GM12864 (cell line): ENCODE measurements around the gene TRIM71.
"Not testable (repeated sequence)": the region's sequence is repeated elsewhere in the genome, so short reads cannot be mapped to it uniquely, and the experiment has no call there.

Experiments used
- DNase-seq: peaks from one replicate; pipeline ENCODE4 v3.0.0-alpha.2; 2011; ENCODE audit warnings: low read depth
- H3K4me3 ChIP-seq: 2 replicates; pipeline ENCODE4 v1.5.1; 2011; ENCODE audit warnings: mild to moderate bottlenecking, low read depth, low read length, control low read depth
- TF ChIP-seq, protein P1 (sequence below): IDR thresholded peaks from 2 replicates; pipeline ENCODE4 v1.5.1; 2011; ENCODE audit warnings: low read depth, mild to moderate bottlenecking, moderate library complexity, low read length, control low read depth, inconsistent platforms; ENCODE audit errors: missing control alignments

Gene TRIM71

DNA sequence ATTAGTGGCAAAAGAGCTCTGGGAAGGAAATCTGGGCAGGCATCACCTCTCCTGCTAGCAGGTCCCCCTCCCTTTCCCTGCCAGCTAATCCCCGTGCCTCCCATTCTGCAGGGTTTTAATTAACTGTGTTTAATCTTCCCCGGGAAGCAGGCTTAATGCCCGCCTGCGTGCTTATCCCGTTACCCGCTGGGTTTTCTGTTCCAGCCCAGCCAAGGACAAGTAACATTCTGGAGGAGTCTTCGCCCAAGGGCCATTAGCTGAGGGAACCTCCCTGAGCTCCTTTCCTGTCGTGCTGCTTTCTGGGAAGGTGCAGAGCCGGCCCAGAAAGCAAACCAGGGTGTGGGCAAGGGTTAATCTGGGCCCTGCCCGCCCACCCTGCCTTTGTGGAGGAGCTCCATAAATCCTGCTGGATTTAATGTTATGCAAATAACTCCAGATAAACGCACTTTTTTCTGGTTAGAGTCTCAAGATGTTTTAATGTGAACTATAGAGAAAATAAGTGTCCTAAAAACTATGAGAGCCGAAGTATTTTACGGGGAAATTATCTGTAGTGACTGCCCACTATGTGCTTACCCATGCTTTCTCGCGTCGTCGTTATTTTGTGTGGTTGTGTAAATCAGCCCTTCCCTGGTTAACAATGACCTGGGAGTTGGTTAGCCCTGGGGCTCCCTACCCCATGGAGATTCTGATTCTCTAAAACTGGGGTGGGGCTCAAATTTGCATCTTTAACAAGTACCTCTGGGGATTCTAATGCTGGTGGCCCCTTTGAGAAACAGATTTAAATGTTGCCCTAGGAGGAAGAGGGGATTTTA is 25.9 kb downstream of the TRIM71 start:
- TF ChIP-seq, protein P1, sequence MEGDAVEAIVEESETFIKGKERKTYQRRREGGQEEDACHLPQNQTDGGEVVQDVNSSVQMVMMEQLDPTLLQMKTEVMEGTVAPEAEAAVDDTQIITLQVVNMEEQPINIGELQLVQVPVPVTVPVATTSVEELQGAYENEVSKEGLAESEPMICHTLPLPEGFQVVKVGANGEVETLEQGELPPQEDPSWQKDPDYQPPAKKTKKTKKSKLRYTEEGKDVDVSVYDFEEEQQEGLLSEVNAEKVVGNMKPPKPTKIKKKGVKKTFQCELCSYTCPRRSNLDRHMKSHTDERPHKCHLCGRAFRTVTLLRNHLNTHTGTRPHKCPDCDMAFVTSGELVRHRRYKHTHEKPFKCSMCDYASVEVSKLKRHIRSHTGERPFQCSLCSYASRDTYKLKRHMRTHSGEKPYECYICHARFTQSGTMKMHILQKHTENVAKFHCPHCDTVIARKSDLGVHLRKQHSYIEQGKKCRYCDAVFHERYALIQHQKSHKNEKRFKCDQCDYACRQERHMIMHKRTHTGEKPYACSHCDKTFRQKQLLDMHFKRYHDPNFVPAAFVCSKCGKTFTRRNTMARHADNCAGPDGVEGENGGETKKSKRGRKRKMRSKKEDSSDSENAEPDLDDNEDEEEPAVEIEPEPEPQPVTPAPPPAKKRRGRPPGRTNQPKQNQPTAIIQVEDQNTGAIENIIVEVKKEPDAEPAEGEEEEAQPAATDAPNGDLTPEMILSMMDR, result no peak
- H3K4me3 ChIP-seq, result no peak overlapping the region
- no peak for DNase-seq

DNA sequence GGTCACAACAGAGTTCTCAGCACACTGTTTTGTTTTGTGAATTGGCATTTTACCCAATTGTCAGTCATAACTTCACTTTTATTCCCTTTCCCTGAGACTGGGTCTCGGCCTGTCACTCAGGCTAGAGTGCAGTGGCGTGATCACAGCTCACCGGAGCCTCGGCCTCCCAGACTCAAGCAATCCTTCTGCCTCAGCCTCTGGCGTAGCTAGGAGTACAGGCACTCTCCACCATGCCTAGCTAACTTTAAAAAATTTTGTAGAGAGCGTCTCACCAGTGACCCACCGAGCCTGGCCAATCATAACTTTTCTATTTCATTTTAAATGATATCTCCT is 26.5 kb downstream of the TRIM71 start:
- no peak overlapping the region for H3K4me3 ChIP-seq
- TF ChIP-seq, protein P1, result no peak
- no peak for DNase-seq

DNA sequence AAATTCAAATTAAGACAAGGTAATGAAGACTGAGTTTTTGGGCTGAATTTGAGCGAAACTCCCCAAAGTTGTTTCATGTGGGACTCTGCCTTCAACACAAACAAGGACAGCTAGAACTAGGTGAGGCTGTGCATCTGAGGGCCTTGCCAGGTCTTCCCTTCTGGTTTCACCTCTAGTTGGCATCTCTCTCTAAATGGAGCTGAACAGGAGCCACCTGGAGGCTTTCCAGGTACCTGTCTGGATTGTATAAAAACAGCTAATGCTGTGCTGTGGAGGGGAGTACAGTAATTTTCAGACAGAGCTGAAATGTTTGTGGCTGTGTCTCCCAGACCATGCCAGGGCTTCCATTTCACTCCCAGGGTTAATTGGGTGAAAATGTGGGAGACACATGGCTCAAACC is 27.1 kb downstream of the TRIM71 start:
- no peak overlapping the region for H3K4me3 ChIP-seq
- TF ChIP-seq, protein P1, result no peak
- DNase-seq, result no peak

DNA sequence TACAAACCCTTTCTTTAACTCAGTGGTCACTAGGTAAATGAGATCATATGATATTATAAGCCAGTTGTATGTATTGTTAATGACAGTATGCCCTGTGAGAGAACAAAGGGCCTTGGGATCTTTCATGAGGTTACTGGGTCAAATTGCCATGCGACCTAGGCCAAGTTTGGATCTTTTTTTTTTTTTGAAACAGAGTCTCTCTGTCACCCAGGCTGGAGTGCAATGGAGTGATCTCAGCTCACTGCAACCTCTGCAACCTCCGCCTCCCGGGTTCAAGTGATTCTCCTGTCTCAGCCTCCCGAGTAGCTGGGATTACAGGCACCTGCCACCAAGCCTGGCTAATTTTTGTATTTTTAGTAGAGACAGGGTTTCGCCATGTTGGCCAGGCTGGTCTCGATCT is 27.7 kb downstream of the TRIM71 start:
- not testable (repeated sequence) for H3K4me3 ChIP-seq, DNase-seq

DNA sequence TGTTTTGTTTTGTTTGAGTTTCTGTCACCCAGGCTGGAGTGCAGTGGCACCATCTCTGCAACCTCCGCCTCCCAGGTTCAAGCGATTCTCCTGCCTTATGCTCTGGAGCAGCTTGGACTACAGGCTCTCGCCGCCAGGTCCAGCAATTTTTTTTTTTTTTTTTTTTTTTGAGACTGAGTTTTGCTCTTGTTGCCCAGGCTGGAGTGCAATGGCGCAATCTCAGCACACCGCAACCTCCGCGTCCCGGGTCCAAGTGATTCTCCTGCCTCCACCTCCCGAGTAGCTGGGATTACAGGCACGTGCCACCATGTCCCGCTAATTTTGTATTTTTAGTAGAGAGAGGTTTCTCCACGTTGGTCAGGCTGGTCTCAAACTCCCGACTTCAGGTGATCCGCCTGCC is 29.2 kb downstream of the TRIM71 start:
- DNase-seq, H3K4me3 ChIP-seq: not testable (repeated sequence)

DNA sequence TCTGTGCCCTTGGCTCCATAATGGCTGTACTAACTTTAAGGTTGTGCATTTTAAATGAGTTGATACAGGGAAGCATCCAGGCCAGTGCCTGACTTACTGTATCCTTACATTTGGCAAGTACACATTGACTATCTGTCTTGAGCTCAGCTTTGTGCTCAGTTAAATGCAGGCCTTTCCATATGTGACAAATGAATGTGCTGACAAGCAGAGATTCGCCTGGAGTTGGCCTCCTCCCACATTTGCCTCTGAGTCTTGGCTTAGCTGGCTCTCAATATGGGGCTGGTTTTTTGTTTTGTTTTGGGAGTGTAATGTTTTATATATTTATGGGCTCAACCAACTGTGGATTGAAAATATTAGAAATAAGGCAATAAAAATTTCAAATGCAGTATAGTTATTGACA is 29.7 kb downstream of the TRIM71 start:
- TF ChIP-seq, protein P1, result no peak
- no peak overlapping the region for H3K4me3 ChIP-seq
- no peak for DNase-seq

DNA sequence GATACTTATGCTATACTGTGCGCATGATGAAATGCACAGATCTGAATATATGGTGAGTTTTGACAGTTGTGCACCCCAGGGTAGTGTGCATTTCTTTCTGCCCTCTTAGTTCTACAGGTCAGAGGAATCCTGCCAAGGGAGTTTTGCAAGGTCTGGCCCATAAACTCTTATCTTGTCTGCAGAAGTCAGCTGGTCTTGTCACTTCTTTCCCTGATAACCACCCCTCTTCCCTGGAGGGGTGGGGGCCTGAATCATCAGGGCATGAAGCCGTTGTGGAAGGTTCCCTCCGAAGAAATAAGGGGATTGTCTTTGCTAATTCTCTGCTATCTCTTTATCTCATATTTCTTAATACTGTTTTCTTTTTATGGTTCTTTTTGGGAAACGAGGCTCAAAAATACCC is 30.4 kb downstream of the TRIM71 start:
- DNase-seq, result no peak
- TF ChIP-seq, protein P1, result no peak
- H3K4me3 ChIP-seq, result no peak overlapping the region

DNA sequence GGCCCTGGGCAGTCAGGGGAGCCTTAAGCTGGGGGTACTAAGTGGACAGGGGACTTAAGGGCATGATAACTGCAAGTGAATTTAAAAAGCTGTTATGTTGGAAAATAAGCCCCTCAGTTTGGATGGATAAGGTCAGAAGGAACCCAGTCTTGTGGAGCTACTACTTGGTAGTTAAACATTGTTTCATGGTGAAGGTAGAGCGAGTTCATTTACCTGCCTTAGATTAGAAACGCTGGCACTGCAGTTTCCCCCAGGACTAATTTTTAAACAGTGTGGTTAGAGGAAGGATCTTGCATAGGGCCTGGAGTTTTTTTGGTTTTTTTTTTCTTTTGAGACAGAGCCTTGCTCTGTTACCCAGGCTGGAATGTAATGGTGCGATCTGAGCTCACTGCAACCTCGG is 31.2 kb downstream of the TRIM71 start:
- TF ChIP-seq, protein P1, result no peak
- no peak for DNase-seq
- H3K4me3 ChIP-seq, result no peak overlapping the region
